GM21723 (cell line): ENCODE measurements around the gene STMN3.

Experiments
- ATAC-seq: cut with Tn5 transposase; IDR thresholded peaks from one replicate; pipeline ENCODE4 v1.9.1; 2021; ENCODE audit warnings: mild to moderate bottlenecking, moderate library complexity; ENCODE audit not compliant: unreplicated experiment

Gene STMN3

DNA sequence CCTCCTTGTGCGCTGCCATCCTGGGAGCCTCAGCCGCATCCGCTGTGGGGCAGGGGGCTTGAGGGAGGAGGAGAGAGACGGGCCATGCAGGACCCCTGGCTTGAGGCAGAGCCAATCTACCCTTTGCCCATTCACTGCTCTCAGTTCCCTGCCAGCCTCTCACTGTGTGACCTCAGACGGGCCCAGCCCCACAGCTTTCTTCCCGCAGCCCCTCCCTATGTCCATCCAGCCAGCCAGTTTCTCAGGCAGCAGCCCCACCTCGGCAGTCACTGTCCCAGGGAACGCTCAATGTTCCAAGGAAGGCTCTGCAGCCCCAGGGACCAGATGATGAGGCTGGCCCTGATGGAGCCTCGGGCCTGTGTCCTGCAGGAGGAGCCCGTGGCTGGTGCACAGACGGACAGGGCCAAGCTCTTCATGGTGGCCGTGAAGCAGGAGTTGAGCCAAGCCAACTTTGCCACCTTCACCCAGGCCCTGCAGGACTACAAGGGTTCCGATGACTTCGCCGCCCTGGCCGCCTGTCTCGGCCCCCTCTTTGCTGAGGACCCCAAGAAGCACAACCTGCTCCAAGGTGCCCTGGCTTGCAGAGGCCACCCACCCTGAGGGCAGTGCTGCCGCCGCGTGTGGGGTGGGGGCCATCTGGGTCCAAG lies 39.3 kb upstream of the STMN3 start:
- no peak for ATAC-seq

DNA sequence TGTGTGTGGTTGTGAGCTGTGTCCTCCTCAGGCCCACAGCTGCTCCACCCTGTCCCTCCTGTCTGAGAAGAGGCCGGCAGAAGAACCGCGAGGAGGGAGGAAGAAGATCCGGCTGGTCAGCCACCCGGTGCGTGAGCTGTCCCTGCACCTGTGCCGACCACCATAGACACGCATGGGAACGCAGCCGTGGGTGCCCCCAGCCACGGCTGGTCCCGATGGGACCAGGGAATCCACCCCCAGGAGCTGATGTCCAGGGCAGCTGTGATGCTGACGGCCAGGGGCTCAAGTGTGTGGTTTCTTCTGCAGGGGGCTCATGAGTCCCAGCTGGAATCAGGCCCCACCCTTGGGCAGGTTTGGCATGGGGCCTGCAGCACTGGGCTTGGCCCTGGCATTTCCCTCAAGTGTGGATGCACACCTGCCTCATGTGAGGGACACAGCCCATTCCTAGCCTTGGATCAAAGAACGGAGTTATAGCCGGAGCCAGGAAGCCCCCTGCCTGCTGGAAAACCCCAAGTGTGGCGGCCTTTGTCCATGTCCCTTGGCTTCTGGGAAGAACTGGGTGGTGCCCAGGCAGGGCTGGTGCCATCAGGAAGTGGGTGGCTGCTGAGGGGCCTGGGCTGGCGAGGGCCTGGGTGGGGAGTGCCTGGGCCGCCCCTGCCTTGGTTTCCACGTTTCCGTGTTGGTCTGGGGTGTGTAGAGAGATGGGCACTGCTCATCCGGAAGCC lies 38.6 kb upstream of the STMN3 start:
- no peak for ATAC-seq

DNA sequence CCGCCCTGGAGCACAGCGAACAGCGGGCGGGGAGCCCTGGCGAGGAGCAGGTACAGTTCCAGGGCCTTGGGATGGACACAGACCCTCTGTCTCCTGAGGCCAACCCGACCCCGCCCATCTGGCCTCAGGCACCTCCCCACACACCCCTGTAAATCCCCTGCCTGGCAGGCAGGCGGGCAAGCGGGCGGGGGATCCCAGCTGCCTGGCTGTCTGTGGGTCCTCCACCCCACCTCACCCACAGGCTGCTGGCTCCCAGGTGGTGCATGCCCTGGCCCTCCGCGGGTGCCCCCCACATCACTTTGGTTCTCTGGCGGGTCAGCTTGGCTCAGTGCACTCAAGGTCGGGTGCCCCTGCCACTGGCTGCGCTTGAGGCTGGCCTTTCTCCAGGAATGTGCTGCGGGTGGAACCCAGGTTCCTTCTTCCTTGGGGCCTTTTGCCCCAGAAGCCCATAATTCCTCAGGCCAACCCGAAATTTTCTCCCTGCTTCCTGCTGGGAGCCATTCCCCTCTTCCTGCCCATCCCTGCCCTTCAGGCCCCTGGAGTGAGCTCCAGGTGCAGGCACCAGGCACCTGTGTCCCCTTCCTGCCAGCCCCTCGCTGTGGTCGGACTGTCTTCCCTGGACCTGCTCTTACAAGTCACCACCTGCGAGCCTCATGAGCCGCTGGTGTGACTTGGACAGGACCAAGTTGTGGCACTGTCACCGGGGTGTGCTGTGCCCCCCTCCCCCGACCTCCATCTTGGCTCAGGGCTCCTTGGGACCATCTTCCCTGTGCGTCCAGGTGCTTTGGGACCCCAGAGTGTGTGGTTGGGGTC lies 37.9 kb upstream of the STMN3 start:
- no peak for ATAC-seq

DNA sequence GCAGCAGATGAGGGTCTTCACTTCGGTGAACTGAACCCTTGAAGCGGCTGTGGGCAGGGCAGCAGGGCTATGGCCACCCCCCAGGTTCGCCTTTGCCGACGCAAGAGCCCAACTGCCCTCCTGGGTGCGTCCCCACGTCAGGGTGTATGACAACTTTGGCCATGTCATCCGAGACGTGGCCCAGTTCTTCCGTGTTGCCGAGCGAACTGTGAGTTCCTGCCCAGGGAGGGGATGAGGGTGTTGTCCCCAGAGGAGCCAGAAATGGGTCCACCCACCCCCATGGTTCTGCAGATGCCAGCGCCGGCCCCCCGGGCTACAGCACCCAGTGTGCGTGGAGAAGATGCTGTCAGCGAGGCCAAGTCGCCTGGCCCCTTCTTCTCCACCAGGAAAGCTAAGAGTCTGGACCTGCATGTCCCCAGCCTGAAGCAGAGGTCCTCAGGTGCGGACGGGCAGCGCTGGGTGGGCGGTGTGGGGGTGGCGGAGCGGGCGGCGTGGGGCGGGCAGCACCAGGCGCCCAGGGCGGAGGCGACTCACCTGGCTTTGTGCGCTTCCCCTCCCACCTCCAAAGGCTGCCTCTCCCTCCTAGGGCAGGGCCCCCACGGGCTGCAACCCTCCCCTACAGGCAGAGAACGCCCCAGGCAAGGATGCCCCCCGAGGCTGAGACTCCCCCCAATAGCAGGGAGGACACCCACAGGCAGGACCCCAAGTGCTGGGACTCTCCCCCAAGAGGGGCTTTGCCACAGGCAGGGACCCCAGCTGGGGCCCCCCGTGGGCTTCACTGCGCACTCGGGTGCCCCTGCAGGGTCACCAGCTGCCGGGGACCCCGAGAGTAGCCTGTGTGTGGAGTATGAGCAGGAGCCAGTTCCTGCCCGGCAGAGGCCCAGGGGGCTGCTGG lies 37.0 kb upstream of the STMN3 start:
- no peak for ATAC-seq

DNA sequence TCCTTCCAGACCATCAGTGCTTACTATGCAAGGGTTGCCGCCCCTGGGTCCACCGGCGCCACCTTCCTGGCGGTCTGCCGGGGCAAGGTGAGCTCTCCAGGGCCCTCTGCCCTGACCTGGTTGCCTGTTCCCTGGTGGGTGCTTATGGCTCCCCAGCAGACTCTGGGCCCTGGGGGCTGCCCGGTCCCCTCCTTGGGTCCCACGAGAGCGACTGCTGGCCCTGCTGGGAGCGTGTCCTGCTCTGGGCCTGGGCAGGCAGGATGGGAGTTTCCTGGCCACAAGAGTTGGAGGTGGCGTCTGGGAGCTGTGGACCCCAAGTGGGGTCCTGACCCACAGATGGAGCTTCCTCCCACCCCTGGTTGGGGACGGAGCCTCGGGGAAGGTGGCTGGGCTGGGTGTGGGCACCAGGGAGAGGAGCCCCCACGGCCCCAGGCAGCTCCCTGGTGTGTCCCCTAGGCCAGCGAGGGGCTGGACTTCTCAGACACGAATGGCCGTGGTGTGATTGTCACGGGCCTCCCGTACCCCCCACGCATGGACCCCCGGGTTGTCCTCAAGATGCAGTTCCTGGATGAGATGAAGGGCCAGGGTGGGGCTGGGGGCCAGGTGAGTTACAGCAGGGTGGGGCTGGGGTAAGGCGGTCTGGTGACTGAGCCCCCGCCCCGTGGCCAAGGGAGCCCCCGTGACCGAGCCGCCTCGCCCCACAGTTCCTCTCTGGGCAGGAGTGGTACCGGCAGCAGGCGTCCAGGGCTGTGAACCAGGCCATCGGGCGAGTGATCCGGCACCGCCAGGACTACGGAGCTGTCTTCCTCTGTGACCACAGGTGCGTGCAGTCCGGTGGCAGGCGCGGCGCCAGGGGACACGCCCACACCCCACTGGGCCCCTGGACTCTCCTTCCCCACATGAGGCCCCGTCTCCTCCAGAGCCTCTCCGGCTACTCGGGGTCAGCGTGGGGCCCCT lies 36.1 kb upstream of the STMN3 start:
- ATAC-seq, result no peak

DNA sequence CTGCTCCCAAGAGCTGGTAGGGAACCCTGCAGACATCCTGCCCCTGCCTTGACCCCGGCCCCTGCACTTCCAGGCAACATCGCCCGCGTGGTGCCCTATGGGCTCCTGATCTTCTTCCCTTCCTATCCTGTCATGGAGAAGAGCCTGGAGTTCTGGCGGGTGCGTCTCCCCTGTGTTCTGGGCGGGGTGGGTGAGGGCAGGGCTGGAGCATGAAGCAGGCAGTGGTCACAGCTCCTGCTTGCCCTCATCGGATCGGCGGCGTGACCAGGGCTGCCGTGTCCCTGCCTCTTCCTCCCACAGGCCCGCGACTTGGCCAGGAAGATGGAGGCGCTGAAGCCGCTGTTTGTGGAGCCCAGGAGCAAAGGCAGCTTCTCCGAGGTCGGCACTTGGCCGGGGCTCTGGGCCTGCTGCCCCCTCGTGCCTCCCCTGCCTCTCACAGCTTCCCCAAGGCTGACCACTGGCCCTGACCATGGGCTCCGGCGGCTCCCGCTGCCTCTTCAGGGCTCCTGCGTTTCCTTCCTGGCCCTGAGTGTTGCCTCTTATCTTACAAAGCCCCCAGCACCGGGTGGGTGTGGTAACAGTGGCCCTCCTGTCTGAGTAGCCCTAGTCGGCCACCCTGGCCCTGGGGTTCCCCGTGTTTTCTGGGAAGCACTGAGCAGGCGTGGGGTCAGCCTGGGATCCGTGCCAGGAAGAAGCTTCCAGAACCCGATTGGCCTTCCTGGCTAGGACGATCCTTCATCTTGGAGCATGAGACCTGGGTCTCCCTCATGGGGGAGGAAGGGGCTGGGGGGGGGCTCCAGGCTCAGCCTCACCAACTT lies 35.2 kb upstream of the STMN3 start:
- ATAC-seq, result no peak

DNA sequence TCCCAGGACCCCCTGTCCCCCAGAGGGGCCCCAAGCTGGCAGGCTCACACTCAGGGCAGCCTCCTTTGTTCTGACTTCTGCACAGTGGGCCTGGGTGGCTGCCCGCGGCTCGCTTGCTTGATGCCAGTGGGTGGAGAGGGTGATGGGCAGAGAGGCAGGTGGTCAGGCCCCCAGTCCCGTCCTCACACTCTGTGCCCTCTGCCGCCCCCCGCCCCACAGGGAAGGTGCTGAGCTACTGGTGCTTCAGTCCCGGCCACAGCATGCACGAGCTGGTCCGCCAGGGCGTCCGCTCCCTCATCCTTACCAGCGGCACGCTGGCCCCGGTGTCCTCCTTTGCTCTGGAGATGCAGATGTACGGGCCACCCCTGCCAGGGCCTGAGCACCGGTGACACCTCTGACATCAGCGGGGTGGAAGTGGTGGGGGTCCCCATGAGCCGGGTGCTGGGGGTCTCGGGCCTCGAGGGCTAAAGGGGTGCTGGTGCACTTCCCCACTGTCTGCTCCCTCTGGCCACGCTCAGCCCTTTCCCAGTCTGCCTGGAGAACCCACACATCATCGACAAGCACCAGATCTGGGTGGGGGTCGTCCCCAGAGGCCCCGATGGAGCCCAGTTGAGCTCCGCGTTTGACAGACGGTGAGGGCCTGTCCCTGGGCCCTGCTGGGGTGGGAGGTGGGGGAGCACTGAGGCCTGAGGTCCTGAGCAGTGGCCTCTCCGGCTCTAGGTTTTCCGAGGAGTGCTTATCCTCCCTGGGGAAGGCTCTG lies 34.4 kb upstream of the STMN3 start:
- ATAC-seq, result no peak

DNA sequence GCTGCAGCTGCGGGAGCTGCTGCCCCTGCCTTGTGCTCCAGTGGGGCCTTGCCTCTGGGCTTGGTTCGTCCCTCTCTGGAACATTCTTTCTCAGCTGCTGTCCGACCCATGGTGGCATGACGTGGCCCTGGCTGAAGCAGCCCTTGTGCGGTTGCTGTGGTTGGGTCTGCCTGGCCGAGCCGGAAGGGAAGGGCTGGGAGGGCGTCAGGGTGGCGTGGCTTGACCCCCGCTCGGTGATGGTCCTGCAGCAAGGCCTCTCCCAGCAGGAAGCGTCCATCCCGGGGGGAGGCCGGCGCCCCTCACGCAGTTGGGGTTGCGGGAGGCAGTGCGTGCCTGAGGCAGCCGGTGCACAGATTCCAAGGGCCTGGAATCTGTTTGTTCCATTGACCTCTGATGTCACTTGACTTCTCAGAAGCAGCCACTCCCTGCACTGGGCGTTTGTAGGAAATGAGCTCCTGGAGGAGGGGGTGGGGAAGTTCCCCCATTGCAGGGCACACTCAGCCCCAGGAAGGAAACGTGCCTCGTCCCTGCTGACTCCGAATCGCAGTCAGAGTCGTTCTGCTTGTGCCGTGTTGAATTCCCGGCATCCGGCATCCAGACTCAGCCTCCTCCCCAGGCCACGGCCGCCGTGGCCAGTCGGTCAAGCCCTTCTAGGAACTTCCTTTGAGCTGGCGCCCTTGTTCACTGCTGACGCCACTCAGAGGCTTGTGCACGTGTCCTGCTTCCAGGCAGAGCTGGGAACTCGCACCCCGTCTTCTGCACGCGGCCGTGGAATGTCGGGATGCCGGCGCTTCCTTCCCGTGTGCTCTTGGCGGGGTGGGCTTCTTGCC lies 33.5 kb upstream of the STMN3 start:
- no peak for ATAC-seq

DNA sequence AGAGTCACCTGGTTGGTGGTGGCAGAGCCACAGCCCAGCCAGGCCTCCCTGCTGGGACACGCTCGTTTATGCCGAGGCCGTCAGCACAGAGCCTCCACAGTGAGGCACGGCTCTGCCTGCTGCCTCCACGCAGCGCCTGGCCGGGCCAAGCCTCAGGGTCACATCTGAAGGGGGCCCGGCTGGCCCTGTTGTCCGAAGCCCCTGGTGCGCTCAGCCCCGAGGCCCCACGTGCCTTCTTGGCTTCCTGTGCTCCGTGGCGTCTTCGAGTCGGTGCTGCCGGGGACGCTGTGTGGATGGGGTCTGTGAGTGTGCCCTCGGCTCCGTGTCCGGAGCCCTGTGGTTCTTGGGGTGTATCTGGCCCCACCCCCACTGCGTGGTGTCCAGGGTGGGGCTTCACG lies 32.9 kb upstream of the STMN3 start:
- no peak for ATAC-seq

DNA sequence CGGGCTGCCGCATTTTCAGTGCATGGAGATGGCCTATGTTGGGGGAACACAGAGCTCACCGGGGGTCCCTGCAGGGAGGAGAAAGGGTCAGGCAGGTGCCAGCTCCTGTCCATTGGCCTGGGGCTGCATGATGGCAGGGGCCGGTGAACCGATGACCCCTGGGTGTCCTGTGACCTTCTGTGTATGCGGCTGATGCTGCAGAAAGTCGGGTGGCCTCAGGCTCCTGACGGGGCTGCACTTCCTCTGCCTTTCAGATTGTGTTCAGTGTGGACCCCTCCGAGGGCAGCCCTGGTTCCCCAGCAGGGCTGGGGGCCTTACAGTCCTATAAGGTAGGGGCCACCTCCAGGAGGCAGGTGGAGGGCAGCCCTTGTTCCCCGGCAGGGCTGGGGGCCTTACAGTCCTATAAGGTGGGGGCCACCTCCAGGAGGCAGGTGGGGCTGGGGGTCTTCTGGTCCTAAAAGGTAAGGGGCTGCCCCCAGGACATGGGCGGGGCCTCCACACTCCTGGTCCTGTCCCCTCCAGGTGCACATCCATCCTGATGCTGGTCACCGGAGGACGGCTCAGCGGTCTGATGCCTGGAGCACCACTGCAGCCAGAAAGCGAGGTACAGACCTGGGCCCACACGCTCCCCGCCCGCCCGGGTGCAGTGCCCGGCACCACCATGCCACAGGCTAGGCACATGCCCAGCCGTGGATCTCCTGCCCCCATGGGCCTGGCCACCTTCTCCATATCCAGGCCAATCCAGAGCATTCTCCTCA lies 32.2 kb upstream of the STMN3 start:
- ATAC-seq, result no peak

DNA sequence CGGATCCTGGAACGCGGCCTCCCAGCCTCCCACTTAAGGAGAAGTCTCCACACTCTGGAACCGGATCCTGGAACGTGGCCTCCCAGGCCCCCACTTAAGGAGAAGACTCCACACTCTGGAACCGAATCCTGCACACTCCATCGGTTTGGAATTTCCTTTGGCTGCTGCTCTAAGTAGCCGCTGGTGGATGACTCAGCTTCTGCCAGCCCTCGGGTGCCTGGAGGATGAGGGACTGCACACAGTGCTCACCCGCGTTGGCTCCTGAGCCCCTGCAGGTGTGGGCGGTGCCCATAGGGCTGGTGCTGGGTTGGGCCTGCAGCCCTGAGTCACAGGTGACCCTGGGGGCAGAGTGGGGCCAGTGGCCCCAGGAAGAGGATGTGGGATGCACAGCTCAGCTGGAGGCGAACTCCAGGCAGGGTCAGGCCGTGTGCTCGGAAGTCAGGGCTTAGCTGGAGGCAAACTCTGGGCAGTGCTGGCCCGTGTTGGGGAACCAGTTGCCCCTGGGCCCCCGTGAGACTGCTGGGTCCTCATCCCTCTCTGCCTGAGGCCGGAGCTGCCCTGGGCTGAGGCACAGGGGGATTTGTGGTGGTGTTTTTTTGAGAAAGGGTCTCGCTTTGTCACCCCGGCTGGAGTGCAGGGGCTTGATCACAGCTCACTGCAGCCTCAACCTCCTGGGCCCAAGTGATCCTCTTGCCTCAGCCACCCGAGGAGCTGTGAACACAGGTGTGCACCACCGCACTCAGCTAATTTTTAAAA lies 29.3 kb upstream of the STMN3 start:
- no peak for ATAC-seq

DNA sequence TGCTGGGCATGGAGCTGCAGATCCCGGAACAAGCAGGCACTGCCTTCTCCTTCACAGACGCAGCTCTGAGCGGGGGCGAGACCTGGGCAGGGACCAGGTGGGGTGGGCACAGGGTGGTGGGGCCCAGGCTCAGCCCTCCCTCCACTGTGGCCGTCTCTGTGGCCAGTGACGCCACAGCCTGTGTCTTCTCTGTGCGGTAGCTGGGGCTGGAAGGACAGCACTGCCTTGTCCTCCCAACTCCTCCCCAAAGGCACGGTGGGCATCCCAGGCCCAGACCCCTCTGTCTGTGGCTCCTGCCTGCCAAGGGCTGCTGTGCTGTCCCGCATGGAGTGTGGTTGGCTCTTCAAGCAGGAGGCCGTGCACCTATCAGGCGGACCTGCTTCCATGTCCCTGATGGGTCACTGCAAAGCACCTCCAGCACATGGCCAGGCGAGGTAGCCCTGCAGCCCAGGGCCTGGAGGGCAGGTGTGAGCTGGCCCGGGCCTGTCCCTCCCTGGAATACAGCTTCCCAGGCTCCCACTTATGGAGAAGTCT lies 28.5 kb upstream of the STMN3 start:
- ATAC-seq, result no peak

DNA sequence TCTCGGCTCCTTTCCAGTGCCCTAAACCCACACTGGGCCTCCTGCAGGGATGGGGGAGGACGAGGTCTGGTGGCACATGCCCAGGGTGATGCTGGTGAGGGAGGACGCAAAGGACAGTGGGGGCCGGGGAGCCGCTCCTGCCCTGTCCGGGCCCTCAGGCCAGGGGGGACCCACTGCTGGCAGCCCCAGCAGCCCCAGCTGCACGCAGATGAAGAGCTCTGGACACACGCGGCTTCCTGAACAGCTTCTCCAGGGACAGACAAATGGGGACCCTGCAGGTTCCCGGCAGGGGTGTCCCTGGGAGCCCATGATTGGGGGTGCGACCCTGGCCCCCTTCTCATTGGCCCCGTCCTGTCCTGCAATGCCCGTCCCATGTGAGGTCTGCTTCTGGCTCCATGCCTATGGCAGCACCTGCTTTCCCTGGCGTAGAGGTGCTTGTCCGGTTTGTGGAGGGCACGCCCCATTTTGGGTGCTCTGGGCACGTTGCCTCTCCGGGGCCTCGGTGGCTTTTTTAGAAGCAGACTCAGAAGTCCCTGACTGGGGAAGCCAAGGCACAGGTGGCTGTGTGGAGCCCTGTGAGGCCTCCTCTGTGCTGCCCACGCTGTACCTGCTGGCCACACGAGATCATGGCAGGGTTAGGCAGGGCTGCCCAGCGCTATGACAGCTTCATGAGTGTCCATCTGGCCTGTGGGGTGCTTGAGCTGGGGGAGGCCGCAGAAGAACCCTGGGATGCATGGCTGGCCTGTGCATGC lies 27.8 kb upstream of the STMN3 start:
- ATAC-seq, result no peak

DNA sequence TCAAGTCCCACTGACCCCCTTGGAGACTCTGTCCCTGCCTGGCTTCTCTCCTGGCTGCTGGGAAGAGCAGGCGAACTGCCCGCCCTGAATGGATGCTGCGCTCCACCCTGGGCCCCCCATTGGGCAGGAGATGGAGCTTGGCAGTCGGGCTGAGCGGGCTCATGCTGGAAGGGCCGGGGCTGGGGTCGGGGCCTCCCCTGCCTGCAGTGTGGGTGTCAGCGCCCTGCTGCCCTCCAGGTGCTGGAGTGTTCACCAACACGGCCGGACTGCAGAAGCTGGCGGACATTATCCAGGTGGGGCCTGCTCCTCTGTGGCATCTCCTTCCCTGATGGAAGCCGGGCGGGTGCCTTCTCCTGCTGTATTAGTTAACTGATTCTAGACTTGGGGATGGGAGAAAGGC lies 27.2 kb upstream of the STMN3 start:
- ATAC-seq, result no peak

DNA sequence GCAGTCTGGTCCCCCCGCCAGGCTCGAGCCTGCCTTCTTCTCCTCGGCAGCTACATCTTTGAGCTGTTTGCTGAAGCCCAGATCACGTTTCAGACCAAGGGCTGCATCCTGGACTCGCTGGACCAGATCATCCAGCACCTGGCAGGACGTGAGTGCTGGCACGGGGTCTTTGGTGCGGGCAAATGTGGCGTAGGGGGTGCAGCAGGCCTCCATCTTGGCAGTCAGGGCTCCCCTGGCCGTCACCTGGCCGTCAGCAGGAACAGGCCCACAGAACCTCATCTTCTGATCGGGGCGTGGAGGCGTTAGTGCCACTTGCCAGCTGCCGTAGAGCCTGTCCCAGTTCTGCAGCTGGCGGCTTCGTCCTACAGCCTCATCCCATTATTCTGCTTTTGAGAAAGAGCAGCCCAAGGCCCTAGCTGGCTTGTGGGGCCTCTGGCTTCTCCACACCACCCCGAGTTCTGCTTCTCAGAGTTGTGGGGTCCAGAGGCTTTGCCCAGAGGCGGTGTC lies 26.6 kb upstream of the STMN3 start:
- ATAC-seq, result no peak
